ENCODE results near the gene CERS1. TPM values are rescaled to one million over a fixed set of nuclear protein-coding genes. Genes with fewer than 3 reads are reported as not detected.

Gene CERS1
- total RNA-seq, result not detected

GRCh38 chr19:18895824-18896341 is at the start of gene CERS1:
Gene CERS1, minus strand, starts transcription at chr19:18896158. Its CDS starts 86 bp downstream, at chr19:18896072.
- Mint-ChIP-seq H3K4me3 (peak within 1 kb of the TSS; percentile 55), H3K4me1 (peaks cover 2% of the 10 kb centered on the region), H3K9me3 (no peaks in the 10 kb centered on the region), H3K27ac (no peak within 1 kb of the TSS), H3K36me3 (ENCODE audit: low read depth) (peaks cover 2% of the 10 kb centered on the region), H3K27me3 (peaks cover 33% of the 10 kb centered on the region)
- ChIA-PET CTCF (no interaction called here), POLR2A (no interaction called here)
- DNase-seq, result no peak

- Mint-ChIP-seq H3K4me1 (peaks cover 2% of the 10 kb centered on the region), H3K4me3 (no peak overlapping the region), H3K27me3 (peaks cover 19% of the 10 kb centered on the region), H3K27ac (peak overlapping the region; percentile 31), H3K9me3 (no peaks in the 10 kb centered on the region), H3K36me3 (ENCODE audit: low read depth) (no peaks in the 10 kb centered on the region)
- ChIA-PET POLR2A (no interaction called here), CTCF (no interaction called here)
- no peak for DNase-seq
Observed at GRCh38 chr19:18945297-18945696, 49.3 kb upstream of the CERS1 start.

- no peak for DNase-seq
- ChIA-PET CTCF (interaction anchor here (0.6 kb wide), 1 partner anchor 161 kb away, joined by 3 read pairs; no protein-coding TSS in a partner anchor), POLR2A (no interaction called here)
- Mint-ChIP-seq H3K27ac (no peak overlapping the region), H3K27me3 (peaks cover 32% of the 10 kb centered on the region), H3K36me3 (ENCODE audit: low read depth) (no peaks in the 10 kb centered on the region), H3K4me1 (peaks cover 5% of the 10 kb centered on the region), H3K9me3 (no peaks in the 10 kb centered on the region), H3K4me3 (no peak overlapping the region)
Observed at GRCh38 chr19:18943465-18943864, 47.5 kb upstream of the CERS1 start.

- H3K27ac Mint-ChIP-seq, result no peak overlapping the region
Observed at GRCh38 chr19:18942692-18943091, 46.7 kb upstream of the CERS1 start.

GRCh38 chr19:18941628-18942354 is 45.8 kb upstream of the CERS1 start:
- H3K9me3 Mint-ChIP-seq, result no peaks in the 10 kb centered on the region
- ChIA-PET CTCF (no interaction called here), POLR2A (no interaction called here)
- no peaks in the 10 kb centered on the region for H3K36me3 Mint-ChIP-seq (ENCODE audit: low read depth)
- no peak for DNase-seq
- H3K4me3 Mint-ChIP-seq, result no peak overlapping the region
- H3K27me3 Mint-ChIP-seq, result peaks cover 32% of the 10 kb centered on the region
- H3K27ac Mint-ChIP-seq, result no peak overlapping the region
- peaks cover 5% of the 10 kb centered on the region for H3K4me1 Mint-ChIP-seq

More at GRCh38 chr19:18942692-18943091, 46.7 kb upstream of the CERS1 start:
- CTCF ChIA-PET, result interaction anchor here (0.6 kb wide), 2 partner anchors 160 to 217 kb away, joined by 3 to 6 read pairs; no protein-coding TSS in a partner anchor
- POLR2A ChIA-PET, result no interaction called here
- peaks cover 5% of the 10 kb centered on the region for H3K4me1 Mint-ChIP-seq
- H3K4me3 Mint-ChIP-seq, result no peak overlapping the region
- DNase-seq, result no peak
- no peaks in the 10 kb centered on the region for H3K36me3 Mint-ChIP-seq (ENCODE audit: low read depth)
- peaks cover 32% of the 10 kb centered on the region for H3K27me3 Mint-ChIP-seq
- no peaks in the 10 kb centered on the region for H3K9me3 Mint-ChIP-seq

- DNase-seq, result peak; percentile 70
- H3K27me3 Mint-ChIP-seq, result peaks cover 32% of the 10 kb centered on the region
- no peak within 1 kb of the TSS for H3K27ac Mint-ChIP-seq
- no peaks in the 10 kb centered on the region for H3K9me3 Mint-ChIP-seq
- H3K36me3 Mint-ChIP-seq (ENCODE audit: low read depth), result no peaks in the 10 kb centered on the region
- H3K4me1 Mint-ChIP-seq, result peaks cover 5% of the 10 kb centered on the region
- ChIA-PET CTCF (no interaction called here), POLR2A (no interaction called here)
- H3K4me3 Mint-ChIP-seq, result peak within 1 kb of the TSS; percentile 41
Observed at GRCh38 chr19:18940769-18941627, 45.0 kb upstream of the CERS1 start, which contains the start of gene HOMER3. Gene HOMER3, minus strand, starts transcription at chr19:18941217. Its CDS starts 2,235 bp downstream, at chr19:18938982.

- Mint-ChIP-seq H3K27ac (no peak overlapping the region), H3K9me3 (no peaks in the 10 kb centered on the region), H3K4me3 (peak overlapping the region; percentile 48), H3K4me1 (peaks cover 5% of the 10 kb centered on the region), H3K36me3 (ENCODE audit: low read depth) (no peaks in the 10 kb centered on the region), H3K27me3 (peaks cover 33% of the 10 kb centered on the region)
- POLR2A ChIA-PET, result no interaction called here
- CTCF ChIA-PET, result no interaction called here
- DNase-seq, result no peak
Observed at GRCh38 chr19:18939922-18940768, 44.2 kb upstream of the CERS1 start.

- no peak overlapping the region for H3K4me3 Mint-ChIP-seq
Observed at GRCh38 chr19:18939163-18939562, 43.2 kb upstream of the CERS1 start.

GRCh38 chr19:18933297-18933696 is 37.3 kb upstream of the CERS1 start:
- POLR2A ChIA-PET, result no interaction called here

More at GRCh38 chr19:18939163-18939562, 43.2 kb upstream of the CERS1 start:
- ChIA-PET POLR2A (no interaction called here), CTCF (no interaction called here)
- H3K27me3 Mint-ChIP-seq, result peaks cover 35% of the 10 kb centered on the region
- H3K36me3 Mint-ChIP-seq (ENCODE audit: low read depth), result no peaks in the 10 kb centered on the region
- H3K4me1 Mint-ChIP-seq, result peaks cover 5% of the 10 kb centered on the region
- H3K27ac Mint-ChIP-seq, result no peak overlapping the region
- H3K9me3 Mint-ChIP-seq, result no peaks in the 10 kb centered on the region
- no peak for DNase-seq

GRCh38 chr19:18932216-18932841 is 36.4 kb upstream of the CERS1 start:
- H3K27me3 Mint-ChIP-seq, result peaks cover 8% of the 10 kb centered on the region
- CTCF ChIA-PET, result interaction anchor here (1.0 kb wide), 1 partner anchor 345 kb away, joined by 3 read pairs; no protein-coding TSS in a partner anchor
- DNase-seq, result peak; percentile 84

More at GRCh38 chr19:18933297-18933696, 37.3 kb upstream of the CERS1 start:
- DNase-seq, result no peak
- Mint-ChIP-seq H3K27me3 (peaks cover 8% of the 10 kb centered on the region), H3K27ac (no peak overlapping the region), H3K9me3 (no peaks in the 10 kb centered on the region), H3K4me1 (peaks cover 6% of the 10 kb centered on the region), H3K4me3 (no peak overlapping the region), H3K36me3 (ENCODE audit: low read depth) (no peaks in the 10 kb centered on the region)
- CTCF ChIA-PET, result interaction anchor here (0.9 to 1.0 kb wide), 2 partner anchors 12 to 346 kb away, joined by 3 read pairs; no protein-coding TSS in a partner anchor

GRCh38 chr19:18931316-18932162 is 35.6 kb upstream of the CERS1 start:
- H3K27ac Mint-ChIP-seq, result no peak overlapping the region
- ChIA-PET POLR2A (interaction anchor here (0.6 kb wide), 1 partner anchor 103 kb away, joined by 5 read pairs; no protein-coding TSS in a partner anchor), CTCF (no interaction called here)
- H3K36me3 Mint-ChIP-seq (ENCODE audit: low read depth), result no peaks in the 10 kb centered on the region
- no peak overlapping the region for H3K4me3 Mint-ChIP-seq
- no peaks in the 10 kb centered on the region for H3K9me3 Mint-ChIP-seq
- H3K4me1 Mint-ChIP-seq, result peaks cover 6% of the 10 kb centered on the region
- peaks cover 8% of the 10 kb centered on the region for H3K27me3 Mint-ChIP-seq
- no peak for DNase-seq

More at GRCh38 chr19:18932216-18932841, 36.4 kb upstream of the CERS1 start:
- POLR2A ChIA-PET, result no interaction called here
- Mint-ChIP-seq H3K4me1 (peaks cover 6% of the 10 kb centered on the region), H3K9me3 (no peaks in the 10 kb centered on the region), H3K36me3 (ENCODE audit: low read depth) (no peaks in the 10 kb centered on the region), H3K4me3 (peak overlapping the region; percentile 58), H3K27ac (no peak overlapping the region)

Measured in activated CD4-positive, alpha-beta T cell treated with anti-CD3 and anti-CD28 coated beads, Interleukin-2, amount 10 ng/mL, durations not matched to agents 7 days and 5 days (primary cell).